Ishikawa (cell line): Measurements from ENCODE around the gene SPTAN1.

Experiments
- CEBPB ChIP-seq: IDR thresholded peaks from 2 replicates; pipeline ENCODE4 v1.6.1; 2012
- CREB1 ChIP-seq: IDR thresholded peaks from 2 replicates; pipeline ENCODE4 v1.6.1; 2012; ENCODE audit warnings: low read depth
- EGR1 ChIP-seq: IDR thresholded peaks from 2 replicates; pipeline ENCODE4 v1.6.1; 2012
- EP300 ChIP-seq: IDR thresholded peaks from 2 replicates; pipeline ENCODE4 v1.6.1; 2012; ENCODE audit warnings: borderline replicate concordance
- FOXM1 ChIP-seq: IDR thresholded peaks from 2 replicates; pipeline ENCODE4 v1.6.1; 2012; ENCODE audit warnings: low read depth, borderline replicate concordance
- NFIC ChIP-seq: IDR thresholded peaks from 2 replicates; pipeline ENCODE4 v1.6.1; 2012
- RAD21 ChIP-seq: IDR thresholded peaks from 2 replicates; pipeline ENCODE4 v1.6.1; 2012; ENCODE audit warnings: low read depth
- REST ChIP-seq: IDR thresholded peaks from 2 replicates; pipeline ENCODE4 v1.6.1; 2012; ENCODE audit warnings: low read depth, mild to moderate bottlenecking
- TAF1 ChIP-seq: IDR thresholded peaks from 2 replicates; pipeline ENCODE4 v1.6.1; 2012; ENCODE audit warnings: low read depth, mild to moderate bottlenecking
- TCF12 ChIP-seq: IDR thresholded peaks from 2 replicates; pipeline ENCODE4 v1.6.1; 2012; ENCODE audit warnings: low read depth
- TEAD4 ChIP-seq: IDR thresholded peaks from 2 replicates; pipeline ENCODE4 v1.6.1; 2012
- YY1 ChIP-seq: IDR thresholded peaks from 2 replicates; pipeline ENCODE4 v1.6.1; 2012; ENCODE audit warnings: low read depth
- ZBTB7A ChIP-seq: IDR thresholded peaks from 2 replicates; pipeline ENCODE4 v1.6.1; 2012; ENCODE audit warnings: low read depth
- TF ChIP-seq, protein P1 (sequence below): IDR thresholded peaks from 2 replicates; pipeline ENCODE4 v1.6.1; 2012
- TF ChIP-seq, protein P2 (sequence below): IDR thresholded peaks from 2 replicates; pipeline ENCODE4 v1.6.1; 2012

The SPTAN1 gene

GRCh38 chr9:128528445-128529160, 23.8 kb upstream of the SPTAN1 start:
- TF ChIP-seq FOXM1: no peak
- TF ChIP-seq EGR1: no peak
- no peak for TF ChIP-seq RAD21
- TF ChIP-seq CREB1: no peak
- no peak for TF ChIP-seq NFIC
- TF ChIP-seq, protein P1, sequence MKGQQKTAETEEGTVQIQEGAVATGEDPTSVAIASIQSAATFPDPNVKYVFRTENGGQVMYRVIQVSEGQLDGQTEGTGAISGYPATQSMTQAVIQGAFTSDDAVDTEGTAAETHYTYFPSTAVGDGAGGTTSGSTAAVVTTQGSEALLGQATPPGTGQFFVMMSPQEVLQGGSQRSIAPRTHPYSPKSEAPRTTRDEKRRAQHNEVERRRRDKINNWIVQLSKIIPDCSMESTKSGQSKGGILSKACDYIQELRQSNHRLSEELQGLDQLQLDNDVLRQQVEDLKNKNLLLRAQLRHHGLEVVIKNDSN: no peak

- TF ChIP-seq REST (no peak), TEAD4 (no peak), TAF1 (no peak), CREB1 (no peak), CEBPB (no peak), EP300 (no peak)
- TF ChIP-seq, protein P1: no peak
Observed at GRCh38 chr9:128529191-128529590, 23.2 kb upstream of the SPTAN1 start.

GRCh38 chr9:128532581-128532980, 19.8 kb upstream of the SPTAN1 start:
- TF ChIP-seq REST: no peak
- TF ChIP-seq, protein P2, sequence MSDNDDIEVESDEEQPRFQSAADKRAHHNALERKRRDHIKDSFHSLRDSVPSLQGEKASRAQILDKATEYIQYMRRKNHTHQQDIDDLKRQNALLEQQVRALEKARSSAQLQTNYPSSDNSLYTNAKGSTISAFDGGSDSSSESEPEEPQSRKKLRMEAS: no peak

- no peak for TF ChIP-seq CEBPB
- TF ChIP-seq EGR1: no peak
- TF ChIP-seq TAF1: no peak
- TF ChIP-seq ZBTB7A: no peak
- no peak for TF ChIP-seq REST
- TF ChIP-seq, protein P1: no peak
- TF ChIP-seq YY1: no peak
- no peak for TF ChIP-seq CREB1
- no peak for TF ChIP-seq EP300
- TF ChIP-seq, protein P2: no peak
- no peak for TF ChIP-seq TCF12
- no peak for TF ChIP-seq FOXM1
- no peak for TF ChIP-seq NFIC
- TF ChIP-seq TEAD4: no peak
- TF ChIP-seq RAD21: no peak
Observed at GRCh38 chr9:128540634-128541360, 11.6 kb upstream of the SPTAN1 start.
